Skeletal muscle tissue (tissue), 4 donors: ENCODE data around the gene BAG5. TPM values are rescaled to one million over a fixed set of nuclear protein-coding genes. Genes with fewer than 3 reads are reported as not detected.

Experiments
- H3K27ac ChIP-seq: one replicate; pipeline ENCODE4 v1.7.0; 2013; ENCODE audit warnings: mild to moderate bottlenecking, low read depth, low read length, inconsistent platforms
- H3K27me3 ChIP-seq, 3 donors: one replicate each; pipeline ENCODE4 v1.7.0; 2013; ENCODE audit warnings: low read length in 3 of 3; ENCODE audit not compliant: control insufficient read depth in 3 of 3, insufficient read depth in 3 of 3
- H3K36me3 ChIP-seq, 3 donors: one replicate each; pipeline ENCODE4 v1.7.0; 2013; ENCODE audit warnings: low read length in 3 of 3; ENCODE audit not compliant: control insufficient read depth in 3 of 3, insufficient read depth in 3 of 3
- H3K4me1 ChIP-seq, 3 donors: one replicate each; pipeline ENCODE4 v1.7.0; 2013; ENCODE audit warnings: low read length in 3 of 3, mild to moderate bottlenecking in 3 of 3; ENCODE audit not compliant: control insufficient read depth in 3 of 3, insufficient read depth in 3 of 3
- H3K4me3 ChIP-seq, 3 donors: one replicate each; pipeline ENCODE4 v1.7.0; 2013; ENCODE audit warnings: low read length in 3 of 3
- H3K9ac ChIP-seq, 3 donors: one replicate each; pipeline ENCODE4 v1.7.0; 2013; ENCODE audit warnings: low read length in 3 of 3, mild to moderate bottlenecking in 3 of 3, moderate library complexity in 2 of 3, low read depth in 1 of 3
- H3K9me3 ChIP-seq, 3 donors: one replicate each; pipeline ENCODE4 v1.7.0; 2013; ENCODE audit warnings: low read length in 3 of 3; ENCODE audit not compliant: control insufficient read depth in 3 of 3
- total RNA-seq: library from RNA; depleted of rRNA; stranded (reverse); fragments of >200 nt; gene quantifications from one replicate; pipeline ENCODE4 v1.2.3, GENCODE V29; 2014
- donor health status: Osteomylitis.

Gene BAG5
- total RNA-seq, 1 donor from 2014 or later, result 16.7 TPM

GRCh38 chr14:103535081-103535890, 27.2 kb downstream of the BAG5 start:
- H3K4me3 ChIP-seq, result no peak overlapping the region
- peak overlapping the region in 1 of 3 donors; percentile 8 for H3K9ac ChIP-seq
- no peak overlapping the region for H3K27ac ChIP-seq
- peaks cover 23 to 38% (median 31%) of the 10 kb centered on the region in 3 donors for H3K4me1 ChIP-seq
- peaks cover 5 to 24% (median 18%) of the 10 kb centered on the region in 3 donors for H3K36me3 ChIP-seq
- H3K9me3 ChIP-seq, result no peaks in the 10 kb centered on the region
- no peaks in the 10 kb centered on the region for H3K27me3 ChIP-seq

DNA sequence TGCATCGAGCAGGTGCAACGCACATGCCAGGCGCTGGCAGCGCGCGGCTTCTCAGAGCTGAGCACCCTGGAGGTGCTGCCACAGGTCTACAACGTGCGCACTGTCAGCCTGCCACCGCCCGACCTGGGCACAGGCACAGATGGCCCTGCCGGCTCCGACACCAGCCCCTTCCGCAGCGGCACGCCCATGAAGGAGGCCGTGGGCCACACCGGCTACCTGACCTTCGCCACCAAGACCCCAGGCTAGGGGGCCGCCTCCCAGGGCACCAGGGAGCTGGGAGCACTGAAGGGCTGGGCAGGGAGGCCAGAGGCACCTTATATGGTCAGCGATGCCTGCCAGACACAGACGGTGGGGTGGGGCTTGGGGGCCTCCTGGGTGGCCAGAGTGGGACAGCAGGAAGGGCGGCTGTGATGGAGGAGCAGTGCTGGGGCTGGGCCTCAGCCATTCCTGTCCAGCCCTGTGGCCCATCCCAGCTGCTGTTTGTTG, 27.8 kb downstream of the BAG5 start:
- no peaks in the 10 kb centered on the region for H3K9me3 ChIP-seq
- H3K27ac ChIP-seq, result no peak overlapping the region
- H3K4me3 ChIP-seq, result no peak overlapping the region
- peaks cover 27 to 40% (median 36%) of the 10 kb centered on the region in 3 donors for H3K4me1 ChIP-seq
- H3K9ac ChIP-seq, result no peak overlapping the region
- peaks cover 5 to 27% (median 18%) of the 10 kb centered on the region in 3 donors for H3K36me3 ChIP-seq
- H3K27me3 ChIP-seq, result no peaks in the 10 kb centered on the region

- Histone ChIP-seq H3K27me3 (no peaks in the 10 kb centered on the region), H3K36me3 (peaks cover 5 to 27% (median 18%) of the 10 kb centered on the region in 3 donors), H3K4me1 (peaks cover 28 to 40% (median 33%) of the 10 kb centered on the region in 3 donors), H3K9ac (no peak overlapping the region), H3K27ac (no peak overlapping the region), H3K9me3 (no peaks in the 10 kb centered on the region), H3K4me3 (no peak overlapping the region)
These were observed 28.4 kb downstream of the BAG5 start for GRCh38 chr14:103533999-103534575.

DNA sequence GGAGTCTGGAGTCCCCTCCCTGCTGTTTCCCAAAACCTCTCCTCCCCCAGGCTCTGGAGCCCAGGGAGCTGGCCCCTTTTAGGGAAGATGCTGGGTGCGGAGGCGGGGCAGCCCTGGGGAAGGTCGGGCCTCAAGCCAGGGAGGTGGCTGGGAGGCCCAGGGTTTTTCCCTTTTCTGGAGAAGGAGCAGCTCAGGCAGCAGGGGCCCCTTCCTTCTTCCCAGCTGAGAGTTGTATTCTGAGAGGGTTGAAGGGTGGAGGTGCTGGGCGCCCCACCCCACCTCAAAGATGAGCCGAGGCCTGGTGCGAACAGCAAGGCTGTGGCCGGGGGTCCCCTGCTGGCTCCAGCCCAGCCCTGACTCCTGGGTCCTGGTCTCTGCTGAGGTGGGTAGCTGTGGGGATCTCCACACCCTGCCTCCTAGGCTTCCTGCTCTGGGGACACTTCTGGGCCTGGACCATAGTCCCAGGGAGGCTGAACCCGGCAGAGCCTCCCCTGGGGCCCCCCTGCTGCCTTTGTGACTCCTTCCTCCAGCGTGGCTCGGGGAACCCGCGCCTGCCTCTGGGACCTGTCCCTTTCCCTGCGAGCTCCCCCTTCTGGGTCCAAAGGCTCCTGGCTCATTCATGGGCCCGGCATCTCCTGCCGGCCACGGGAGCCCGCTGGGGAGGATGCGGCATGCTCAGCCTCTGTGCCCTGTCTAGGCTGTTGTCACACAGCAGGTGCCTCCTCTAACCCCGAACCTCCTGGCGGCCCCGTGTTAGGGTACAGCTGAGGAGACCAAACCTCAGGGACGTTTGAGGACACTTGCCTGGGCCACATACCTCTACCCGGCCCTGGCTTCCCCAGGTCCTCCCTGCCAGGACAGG, 29.1 kb downstream of the BAG5 start:
- H3K27ac ChIP-seq, result no peak overlapping the region
- no peak overlapping the region for H3K4me3 ChIP-seq
- H3K9ac ChIP-seq, result no peak overlapping the region
- peaks cover 5 to 27% (median 18%) of the 10 kb centered on the region in 3 donors for H3K36me3 ChIP-seq
- H3K4me1 ChIP-seq, result peaks cover 26 to 37% (median 28%) of the 10 kb centered on the region in 3 donors
- no peaks in the 10 kb centered on the region for H3K27me3 ChIP-seq
- H3K9me3 ChIP-seq, result no peaks in the 10 kb centered on the region

GRCh38 chr14:103532216-103533136, 30.0 kb downstream of the BAG5 start:
- H3K27ac ChIP-seq, result no peak overlapping the region

DNA sequence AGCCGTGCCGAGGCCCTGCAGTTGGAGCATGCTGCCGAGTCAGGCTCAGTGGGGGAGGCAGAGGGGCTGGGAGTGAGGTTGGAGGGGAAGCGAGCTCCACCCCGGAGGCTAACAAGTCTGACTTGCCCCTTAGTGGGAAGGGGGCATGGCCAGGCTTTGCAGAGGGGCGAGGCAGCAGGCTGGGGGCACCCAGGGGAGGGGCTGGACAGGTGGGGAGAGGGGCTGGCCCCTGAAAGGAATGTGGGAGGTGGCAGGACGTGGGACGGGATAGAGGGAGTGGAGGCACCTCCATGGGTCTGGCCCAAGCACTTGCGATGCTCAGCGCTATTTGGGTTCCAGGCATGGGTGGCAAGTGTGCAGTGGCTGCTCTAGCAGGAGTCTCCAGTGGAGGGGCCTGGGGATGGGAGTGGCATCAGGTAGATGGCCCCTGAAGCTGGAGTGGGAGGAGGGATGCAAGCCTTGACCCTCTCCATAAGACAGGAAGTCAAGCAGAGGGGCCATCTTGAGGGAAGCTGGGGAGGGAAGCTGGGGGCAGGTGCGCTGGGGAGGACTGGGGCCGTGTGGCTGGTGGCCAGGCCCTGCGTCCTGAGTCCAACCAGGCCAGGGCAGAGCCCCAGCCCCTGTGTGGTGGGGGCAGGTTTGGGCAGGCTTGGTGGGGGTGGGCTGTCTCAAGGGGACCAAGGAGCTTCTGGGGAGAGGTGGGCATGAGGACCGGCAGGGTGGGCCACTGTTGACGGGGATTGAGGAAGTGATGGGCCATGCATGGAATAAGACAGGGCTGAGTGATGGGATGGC, 30.8 kb downstream of the BAG5 start:
- H3K9me3 ChIP-seq, result no peaks in the 10 kb centered on the region
- peaks cover 34 to 39% (median 35%) of the 10 kb centered on the region in 3 donors for H3K4me1 ChIP-seq
- H3K36me3 ChIP-seq, result peaks cover 5 to 27% (median 18%) of the 10 kb centered on the region in 3 donors
- no peaks in the 10 kb centered on the region for H3K27me3 ChIP-seq
- no peak overlapping the region for H3K9ac ChIP-seq
- no peak overlapping the region for H3K27ac ChIP-seq
- no peak overlapping the region for H3K4me3 ChIP-seq

More at GRCh38 chr14:103532216-103533136, 30.0 kb downstream of the BAG5 start:
- no peaks in the 10 kb centered on the region for H3K27me3 ChIP-seq
- H3K9me3 ChIP-seq, result no peaks in the 10 kb centered on the region
- no peak overlapping the region for H3K4me3 ChIP-seq
- peaks cover 29 to 39% (median 31%) of the 10 kb centered on the region in 3 donors for H3K4me1 ChIP-seq
- no peak overlapping the region for H3K9ac ChIP-seq
- H3K36me3 ChIP-seq, result peaks cover 5 to 27% (median 18%) of the 10 kb centered on the region in 3 donors

DNA sequence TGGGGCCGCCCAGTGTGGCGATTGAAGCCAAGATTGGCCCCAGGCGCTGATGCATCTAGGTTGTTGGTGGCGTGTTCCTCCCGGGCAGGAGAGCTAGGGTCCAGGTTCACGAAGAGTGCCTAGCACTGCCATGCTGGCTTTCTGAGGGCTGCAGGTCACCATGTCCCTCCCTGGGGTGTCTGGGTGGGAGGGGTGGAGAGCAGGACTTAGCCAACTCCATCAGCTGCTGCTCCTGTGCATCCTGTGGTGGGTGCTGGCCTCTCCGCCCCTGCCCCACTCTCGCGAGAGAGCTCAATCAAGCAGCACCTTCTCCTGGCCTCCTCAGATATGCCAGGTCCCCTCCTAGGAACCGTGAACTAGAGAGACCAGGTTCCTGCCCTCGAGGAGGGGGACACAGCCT, 31.6 kb downstream of the BAG5 start:
- H3K4me1 ChIP-seq, result peaks cover 34 to 39% (median 35%) of the 10 kb centered on the region in 3 donors

GRCh38 chr14:103530390-103530789, 32.1 kb downstream of the BAG5 start:
- H3K36me3 ChIP-seq, result peaks cover 5 to 24% (median 18%) of the 10 kb centered on the region in 3 donors
- H3K27ac ChIP-seq, result no peak overlapping the region
- no peaks in the 10 kb centered on the region for H3K9me3 ChIP-seq
- peak overlapping the region in 1 of 3 donors; percentile 90 for H3K9ac ChIP-seq
- H3K4me3 ChIP-seq, result peak overlapping the region in 2 of 3 donors; percentile 83 to 93
- H3K27me3 ChIP-seq, result no peaks in the 10 kb centered on the region
- peaks cover 34 to 39% (median 35%) of the 10 kb centered on the region in 3 donors for H3K4me1 ChIP-seq

More for the DNA sequence above, 31.6 kb downstream of the BAG5 start:
- Histone ChIP-seq H3K27ac (no peak overlapping the region), H3K4me3 (no peak overlapping the region), H3K9ac (no peak overlapping the region), H3K9me3 (no peaks in the 10 kb centered on the region), H3K27me3 (no peaks in the 10 kb centered on the region), H3K36me3 (peaks cover 5 to 27% (median 18%) of the 10 kb centered on the region in 3 donors)
